AG10803 (cell line): ENCODE measurements around the gene TCF21.
A peak's percentile ranks its signal among the peaks of the same experiment; 100 is the strongest.

ENCODE experiments used
- DNase-seq: peaks from one replicate; pipeline ENCODE4 v3.0.0; 2010; ENCODE audit warnings: low read depth
- H3K4me3 ChIP-seq: 2 replicates; pipeline ENCODE4 v1.5.1; 2011; ENCODE audit warnings: mild to moderate bottlenecking, low read length, control low read depth
- CTCF ChIP-seq: conservative IDR thresholded peaks from 2 replicates; pipeline ENCODE4 v1.5.1; 2011; ENCODE audit warnings: mild to moderate bottlenecking, low read length, control low read depth, inconsistent platforms

TCF21 gene

GRCh38 chr6:133871131-133871530, 17.8 kb upstream of the TCF21 start:
- DNase-seq: peak; percentile 54
- no peak overlapping the region for H3K4me3 ChIP-seq
- TF ChIP-seq CTCF: no peak

- no peak for TF ChIP-seq CTCF
- no peak overlapping the region for H3K4me3 ChIP-seq
- no peak for DNase-seq
These were observed 15.4 kb upstream of the TCF21 start for GRCh38 chr6:133873538-133873937.

- H3K4me3 ChIP-seq: no peak overlapping the region
- TF ChIP-seq CTCF: no peak
- no peak for DNase-seq
These were observed 11.8 kb upstream of the TCF21 start for GRCh38 chr6:133877116-133877515.

GRCh38 chr6:133880006-133880405, 8.9 kb upstream of the TCF21 start:
- no peak for DNase-seq
- no peak for TF ChIP-seq CTCF
- no peak overlapping the region for H3K4me3 ChIP-seq

GRCh38 chr6:133880896-133881295, 8.0 kb upstream of the TCF21 start:
- DNase-seq: no peak
- no peak overlapping the region for H3K4me3 ChIP-seq
- no peak for TF ChIP-seq CTCF

GRCh38 chr6:133886104-133886775, 2.7 kb upstream of the TCF21 start:
- no peak overlapping the region for H3K4me3 ChIP-seq
- no peak for DNase-seq
- TF ChIP-seq CTCF: no peak

- H3K4me3 ChIP-seq: no peak overlapping the region
- TF ChIP-seq CTCF: no peak
- DNase-seq: peak; percentile 35
These were observed 1.6 kb upstream of the TCF21 start for GRCh38 chr6:133887156-133887879.
